HG03064 (cell line): ENCODE measurements around the gene RAD18.

Experiments
- ATAC-seq: cut with Tn5 transposase; IDR thresholded peaks from one replicate; pipeline ENCODE4 v1.9.1; 2021; ENCODE audit warnings: low read depth; ENCODE audit not compliant: unreplicated experiment

Gene RAD18

DNA sequence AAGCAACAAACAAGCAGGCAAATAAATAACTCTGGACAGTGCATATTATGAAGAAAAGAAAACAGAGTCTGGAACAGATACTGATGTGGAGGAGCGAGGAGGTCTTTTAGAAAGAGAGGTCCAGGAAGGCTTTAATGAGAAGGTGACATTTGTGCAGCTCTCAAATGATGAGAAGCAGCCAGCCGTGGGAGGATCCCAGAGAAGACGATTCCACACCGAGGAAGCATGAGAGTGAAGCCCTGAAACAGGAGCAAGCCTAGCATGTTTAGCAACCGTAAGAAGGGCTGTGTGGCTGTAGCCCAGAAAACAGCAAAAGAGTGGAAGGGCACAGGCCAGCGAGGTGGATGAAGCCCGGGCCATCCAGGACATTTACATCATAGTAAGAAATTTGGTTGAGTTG, 93.1 kb downstream of the RAD18 start:
- no peak for ATAC-seq

DNA sequence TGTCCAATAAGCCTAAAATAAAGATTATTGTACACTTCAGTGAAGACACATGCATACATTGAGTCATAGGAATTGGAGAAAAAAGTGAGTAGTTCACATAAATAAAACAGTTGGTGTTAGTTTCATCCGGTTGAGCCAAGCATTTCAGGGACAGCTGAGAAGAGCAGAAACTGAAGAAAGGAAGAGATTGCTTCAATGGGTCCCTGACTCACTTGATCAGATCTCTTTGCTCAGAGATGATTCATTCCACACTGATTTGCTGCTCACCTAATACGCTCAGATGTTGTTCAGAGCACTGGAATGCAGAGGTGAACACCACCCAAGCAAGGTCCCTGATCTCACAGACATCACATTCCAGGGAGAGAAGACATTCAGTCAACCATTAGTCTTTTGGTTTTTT, 93.7 kb downstream of the RAD18 start:
- ATAC-seq, result no peak

DNA sequence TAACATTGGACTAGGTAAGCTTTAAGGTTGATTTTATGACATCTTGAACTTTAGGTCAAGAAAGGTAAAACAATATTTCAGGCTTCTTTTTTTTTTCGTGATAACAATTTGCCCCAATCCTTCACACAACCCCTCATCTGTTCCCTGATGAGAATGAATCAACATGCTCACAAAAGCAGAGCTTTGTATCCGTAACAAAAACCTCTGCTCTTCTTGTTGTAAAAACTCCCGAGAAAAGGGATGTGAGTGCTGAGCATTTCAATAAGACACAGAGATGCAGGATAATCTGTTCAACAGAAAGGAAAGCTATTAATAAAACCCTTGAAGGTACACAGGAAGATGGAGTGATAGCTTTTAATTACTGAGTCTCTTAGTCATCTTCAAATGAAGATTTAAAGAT, 94.3 kb downstream of the RAD18 start:
- no peak for ATAC-seq

DNA sequence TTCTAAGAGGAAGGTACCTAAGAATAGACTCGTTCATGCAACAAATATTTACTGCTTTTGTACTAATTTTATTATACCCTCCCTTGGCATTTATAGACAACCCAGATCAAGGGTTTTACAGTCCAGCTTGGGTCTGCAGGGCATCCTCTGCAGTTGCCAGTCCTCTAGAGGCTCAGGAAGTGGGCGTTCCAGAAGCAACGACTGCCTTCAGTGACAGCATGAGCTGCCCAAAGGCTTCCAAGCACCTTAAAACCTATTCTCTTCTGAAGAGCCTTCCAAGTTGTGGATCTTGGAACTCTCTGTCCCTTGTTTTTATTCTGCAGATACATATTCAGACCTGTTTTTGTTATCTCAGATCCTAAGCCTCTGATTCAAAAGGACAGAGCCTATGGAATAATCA, 95.6 kb downstream of the RAD18 start:
- ATAC-seq, result no peak

DNA sequence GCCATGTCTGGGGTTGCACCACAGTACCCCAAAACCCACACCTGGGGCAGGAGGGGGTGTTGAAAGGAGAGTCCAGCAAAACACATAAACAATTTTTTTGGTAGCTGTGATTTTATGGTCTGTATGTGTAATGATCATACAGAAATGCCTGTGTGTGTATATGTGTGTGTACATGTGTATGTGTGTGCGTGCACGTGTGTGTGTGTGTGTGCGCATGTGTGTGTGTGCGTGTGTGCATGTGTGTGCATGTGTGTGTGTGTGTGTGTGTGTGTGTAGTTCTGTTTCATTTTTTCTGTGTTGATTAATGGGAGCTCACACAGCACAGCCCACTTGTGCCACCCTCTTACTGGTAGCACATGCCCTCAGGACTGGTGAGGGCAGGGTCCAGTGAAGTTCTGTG, 97.6 kb downstream of the RAD18 start:
- ATAC-seq, result no peak

DNA sequence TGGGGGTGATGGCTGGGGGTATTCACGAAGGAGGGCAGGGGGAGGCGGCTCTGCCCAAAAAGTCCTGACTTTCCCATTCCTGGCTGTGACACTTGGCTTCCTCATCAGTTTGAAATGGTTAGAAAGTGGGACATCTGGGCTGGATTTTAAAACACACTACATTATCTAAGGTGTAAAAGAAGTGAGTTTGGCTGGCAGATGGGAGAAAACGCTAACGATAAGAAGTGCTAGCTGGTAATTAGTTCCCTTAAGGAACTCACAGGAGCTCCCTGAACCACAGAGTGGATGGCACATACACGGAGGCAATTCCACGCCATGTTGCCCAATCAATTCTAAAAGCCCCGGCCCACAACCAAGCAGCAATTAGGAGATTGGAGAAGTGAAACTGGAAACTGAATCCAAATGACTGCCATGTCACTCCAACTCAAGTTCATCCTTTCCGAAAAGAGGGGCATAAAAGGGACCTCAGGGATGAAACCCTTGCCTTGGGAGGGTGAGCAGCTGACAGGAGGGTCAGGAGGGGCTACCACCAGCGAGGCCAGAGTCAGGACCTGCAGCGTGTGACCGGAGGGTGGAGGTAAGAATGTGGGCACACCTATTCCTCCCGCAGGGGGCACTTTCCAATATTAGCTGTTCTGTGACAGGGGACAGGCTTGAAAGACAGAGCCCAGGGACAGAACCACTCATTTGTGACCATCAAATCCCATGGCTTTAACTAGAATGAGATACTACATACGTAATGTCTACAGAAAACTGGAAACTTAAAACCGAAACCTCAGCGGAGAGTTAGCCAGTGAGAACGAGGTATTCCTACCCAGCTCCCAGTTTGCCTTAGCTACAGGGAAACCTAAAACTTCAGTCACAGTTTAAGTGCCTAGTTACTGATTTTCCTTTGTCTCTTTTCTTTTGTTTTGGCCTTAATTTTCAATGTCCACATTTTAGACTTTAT, 98.6 kb downstream of the RAD18 start:
- no peak for ATAC-seq

DNA sequence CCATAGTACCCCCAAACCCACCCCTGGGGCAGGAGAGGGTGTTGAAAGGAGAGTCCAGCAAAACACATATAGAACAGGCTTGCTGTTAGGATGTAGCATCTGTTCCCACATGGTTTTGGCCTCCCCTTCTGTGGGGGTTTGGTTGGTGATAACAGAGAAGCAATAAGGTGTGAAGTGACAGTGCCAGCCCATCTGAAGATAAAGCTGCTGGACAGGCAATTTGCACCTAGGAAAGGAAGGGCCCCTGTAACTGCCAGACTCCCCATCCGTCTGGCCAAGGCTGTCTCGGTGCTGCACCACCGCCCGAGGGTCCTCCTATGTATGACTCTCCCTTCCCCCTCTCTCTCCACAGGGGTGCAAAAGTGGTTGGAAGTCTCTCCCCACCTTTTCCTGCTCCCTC, 99.4 kb downstream of the RAD18 start:
- no peak for ATAC-seq

DNA sequence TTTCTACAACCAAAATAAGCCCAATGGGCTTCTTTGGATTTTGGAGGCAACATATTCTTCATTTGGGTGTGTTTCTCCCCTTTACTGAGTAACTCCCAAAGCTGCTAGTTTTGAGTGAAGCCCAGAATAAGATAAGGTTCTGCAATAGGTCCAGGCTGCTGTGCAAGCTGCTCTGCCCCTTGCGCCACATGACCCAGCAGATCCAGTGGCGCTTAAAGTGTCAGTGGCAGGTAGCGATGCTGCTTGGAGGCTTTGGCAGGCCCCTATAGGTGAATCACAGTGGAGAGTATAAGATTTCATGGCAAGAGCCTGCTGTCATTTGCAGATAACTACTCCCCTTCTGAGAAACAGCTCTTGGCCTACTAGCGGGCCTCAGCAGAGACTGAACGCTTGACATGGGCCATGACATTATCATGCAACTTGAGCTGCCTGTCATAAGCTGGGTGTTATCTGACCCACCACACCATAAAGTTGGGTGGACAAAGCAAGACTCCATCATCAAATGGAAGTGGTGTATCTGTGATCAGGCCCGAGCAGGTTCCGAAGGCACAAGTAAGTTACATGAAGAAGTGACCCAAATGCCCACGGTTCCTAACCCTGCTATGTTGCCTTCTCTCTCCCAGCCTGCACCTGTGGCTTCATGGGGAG, 105.4 kb downstream of the RAD18 start:
- ATAC-seq, result no peak

DNA sequence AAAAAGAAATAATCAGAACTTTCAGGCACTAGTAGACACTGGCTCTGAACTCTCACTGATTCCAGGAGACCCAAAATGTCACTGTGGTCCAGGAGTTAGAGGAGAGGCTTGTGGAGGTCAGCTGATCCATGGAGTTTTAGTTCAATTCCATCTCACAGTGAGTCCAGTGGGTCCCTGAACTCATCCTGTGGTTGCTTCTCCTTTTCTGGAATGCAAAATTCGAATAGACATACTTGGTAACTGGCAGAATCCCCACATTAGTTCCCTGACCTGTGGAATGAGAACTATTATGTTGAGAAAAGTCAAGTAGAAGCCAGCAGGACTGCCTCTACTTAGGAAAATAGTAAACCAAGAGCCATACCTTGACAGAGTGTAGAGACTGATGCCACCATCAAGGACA, 106.6 kb downstream of the RAD18 start:
- no peak for ATAC-seq

DNA sequence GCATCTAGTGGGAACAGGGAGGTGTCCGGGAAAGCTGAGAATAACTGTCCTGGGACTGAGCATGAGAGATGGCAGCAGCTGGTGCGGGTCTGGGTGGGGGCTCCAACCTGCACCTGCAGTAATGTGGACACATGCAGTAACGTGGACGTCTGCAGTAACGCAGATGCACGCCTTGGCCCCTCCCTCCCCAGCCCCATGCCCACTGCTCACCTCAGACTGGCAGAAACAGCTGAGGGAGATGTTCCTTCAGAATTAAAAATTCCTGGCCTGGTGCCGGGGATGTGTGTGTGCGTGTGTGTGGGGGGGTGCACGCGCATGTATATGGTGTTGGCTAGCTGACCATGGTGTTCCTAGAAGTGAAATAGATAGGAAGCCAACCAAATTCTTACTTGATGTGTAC, 107.2 kb downstream of the RAD18 start:
- no peak for ATAC-seq

DNA sequence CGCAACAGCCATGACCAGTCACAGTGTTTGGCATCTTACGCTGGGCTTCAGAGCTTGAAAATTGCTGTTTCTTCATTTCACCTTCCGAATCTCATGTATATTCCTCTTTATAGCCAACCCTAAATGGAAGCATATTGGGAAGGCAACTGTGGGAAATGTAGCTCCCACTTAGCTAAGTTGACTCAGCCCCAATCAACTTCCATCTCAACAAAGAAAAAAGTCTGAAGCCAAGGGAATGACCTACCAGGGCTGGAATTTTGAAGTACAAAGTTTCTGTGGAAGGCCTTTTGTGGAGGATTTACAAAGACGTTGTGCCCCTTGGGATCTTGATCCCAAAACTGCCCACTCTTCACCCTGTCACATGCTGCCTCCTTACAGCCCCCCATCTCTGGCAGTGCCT, 108.6 kb downstream of the RAD18 start:
- ATAC-seq, result no peak

DNA sequence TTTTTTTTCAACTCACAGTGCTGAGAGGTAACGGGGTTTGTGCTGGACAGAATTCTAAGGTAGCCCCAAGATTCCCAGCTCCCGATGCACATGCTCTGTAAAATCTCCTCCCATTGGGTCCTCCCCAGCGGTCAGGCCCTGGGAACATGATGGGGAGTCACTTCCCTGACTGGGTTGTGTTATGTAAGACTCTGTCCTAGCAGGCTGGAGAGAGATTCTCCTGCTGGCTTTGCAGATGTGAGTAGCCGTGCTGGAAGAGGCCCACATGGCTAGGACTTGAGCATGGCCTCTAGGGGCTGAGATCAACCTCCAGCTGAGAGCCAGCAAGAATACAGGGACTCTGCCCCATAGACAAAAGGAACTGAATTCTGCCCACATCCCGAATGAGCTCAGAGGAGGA, 110.2 kb downstream of the RAD18 start:
- no peak for ATAC-seq

DNA sequence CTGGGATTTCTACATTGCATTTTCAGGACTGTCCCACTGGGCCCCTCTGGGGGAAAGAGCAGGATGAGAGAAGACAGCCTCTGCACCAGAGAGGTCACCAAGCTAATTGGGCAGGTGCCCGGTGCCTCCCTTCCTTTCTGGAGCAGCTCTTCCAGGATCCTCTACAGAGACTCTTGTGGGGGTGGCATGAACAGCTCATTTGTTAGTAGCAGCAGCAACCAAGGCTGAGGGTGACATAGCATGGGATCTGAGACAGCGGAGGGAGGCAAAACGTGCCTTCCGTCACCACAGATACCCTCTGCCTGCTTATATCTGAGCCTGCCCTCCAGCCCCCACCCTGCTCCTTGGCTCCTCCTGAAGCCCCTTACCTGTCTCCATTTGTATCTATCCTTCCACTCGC, 110.8 kb downstream of the RAD18 start:
- no peak for ATAC-seq

DNA sequence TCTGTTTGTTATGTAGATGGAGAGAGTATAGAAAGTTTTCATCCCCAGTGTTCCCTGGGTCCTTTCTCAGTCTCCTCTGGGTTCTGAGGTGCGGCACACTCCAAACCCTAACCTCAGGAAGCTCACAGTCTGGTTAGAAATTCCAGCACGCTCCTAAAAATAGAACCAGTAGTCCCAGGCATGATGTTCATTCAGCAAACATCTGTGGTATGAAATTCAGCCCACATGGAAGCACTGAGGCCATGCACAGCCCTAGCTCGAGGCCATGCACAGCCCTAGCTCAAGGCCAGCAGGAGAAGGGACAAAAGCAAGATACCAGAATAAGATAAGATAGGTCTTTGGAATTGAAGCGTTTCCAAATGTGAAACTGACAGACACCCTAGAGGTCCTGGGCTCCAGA, 111.6 kb downstream of the RAD18 start:
- no peak for ATAC-seq

DNA sequence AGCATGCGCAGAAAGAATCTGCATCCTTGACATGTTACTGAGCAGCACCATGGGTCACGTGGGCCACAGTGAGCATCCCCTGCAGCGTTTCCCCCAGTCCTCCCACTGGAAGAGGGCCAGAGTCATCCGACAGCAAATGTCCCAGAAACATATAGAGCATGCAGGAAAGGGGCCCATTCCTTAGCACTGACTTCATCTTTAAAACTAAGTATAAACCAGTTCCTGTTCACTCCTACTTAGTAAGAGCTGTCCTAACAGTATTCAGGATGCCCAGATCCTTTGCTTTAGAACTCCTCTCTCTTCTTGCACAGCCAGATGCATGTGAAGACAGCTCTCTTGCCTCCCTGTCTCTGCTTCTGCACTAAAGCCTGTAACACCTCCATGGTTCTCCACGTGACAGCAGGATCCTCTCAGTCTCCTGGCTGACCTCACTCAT, 114.6 kb downstream of the RAD18 start:
- ATAC-seq, result no peak

DNA sequence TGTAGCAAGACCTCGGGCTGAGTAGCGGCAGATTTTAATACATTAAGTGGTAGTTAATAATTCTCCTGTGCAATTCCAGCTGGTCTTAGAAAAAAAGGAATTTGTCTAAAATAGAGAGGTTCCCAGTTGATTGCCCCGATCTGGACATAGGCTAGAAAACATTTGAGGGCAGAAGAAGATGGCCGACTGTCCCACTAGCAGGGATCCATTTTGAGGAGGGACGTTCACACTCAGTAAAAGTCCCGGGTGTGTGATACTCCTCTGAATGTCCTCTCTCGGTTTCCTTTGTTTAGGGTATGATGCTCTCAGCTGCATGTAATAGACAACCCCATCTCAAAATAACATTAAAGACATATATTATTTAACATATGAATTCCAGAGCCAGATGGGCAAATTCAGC, 116.0 kb downstream of the RAD18 start:
- ATAC-seq, result no peak

DNA sequence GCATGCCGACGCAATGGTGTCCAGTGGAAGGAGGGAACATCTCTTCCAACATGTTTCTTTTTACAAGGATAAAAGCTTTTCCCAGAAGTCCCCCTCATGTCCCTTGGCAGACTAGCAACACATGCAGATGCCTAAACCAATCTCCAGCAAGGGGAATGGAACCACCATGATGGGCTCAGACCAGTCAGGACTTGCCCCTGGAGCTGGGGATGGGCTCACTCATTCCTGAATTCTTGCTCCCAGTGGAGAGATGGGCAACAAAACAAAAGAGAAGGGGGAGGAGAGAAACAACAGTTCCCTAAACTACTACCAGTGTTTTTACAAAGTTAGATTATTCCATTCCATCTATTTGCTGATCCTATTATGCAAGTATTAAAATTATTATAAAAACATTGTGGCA, 117.1 kb downstream of the RAD18 start:
- ATAC-seq, result no peak

DNA sequence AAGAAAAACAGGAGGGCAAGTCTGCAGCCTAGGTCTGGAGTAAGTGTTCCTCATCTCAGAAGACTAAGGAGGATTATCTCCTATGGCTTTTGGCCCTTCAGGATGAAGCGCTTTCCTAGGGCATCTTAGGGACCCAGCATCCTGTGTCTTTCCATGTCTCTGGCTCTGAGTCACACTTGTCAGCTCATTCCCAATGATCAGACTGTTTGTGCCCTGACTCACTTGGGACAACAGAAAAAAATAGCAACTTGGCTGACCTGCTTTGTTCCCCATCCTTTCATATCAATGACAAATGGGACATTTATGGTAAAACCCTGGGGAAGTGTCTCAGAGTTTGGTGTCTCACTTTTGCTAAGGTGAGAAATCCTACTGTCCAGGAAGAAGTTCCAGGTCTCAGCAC, 117.6 kb downstream of the RAD18 start:
- no peak for ATAC-seq

DNA sequence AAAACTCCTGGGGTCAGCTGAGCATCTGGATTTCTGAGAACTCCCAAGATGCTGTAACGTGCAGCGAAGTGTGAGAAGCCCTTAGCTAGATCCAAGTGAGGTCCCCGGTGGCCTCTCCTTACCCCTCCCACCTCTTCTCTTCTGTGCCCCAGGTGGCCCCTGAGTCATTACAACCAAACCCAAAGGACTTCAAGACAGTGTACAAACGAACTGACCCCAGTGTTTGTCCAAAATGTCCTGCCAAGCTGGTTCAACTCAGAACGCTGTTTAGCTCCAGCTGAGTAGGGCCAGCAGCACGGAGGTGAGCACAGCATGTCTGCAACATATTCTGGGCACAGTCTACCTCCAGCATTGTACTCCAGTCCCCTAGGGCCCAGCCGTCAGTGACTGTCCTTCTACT, 119.9 kb downstream of the RAD18 start:
- no peak for ATAC-seq

DNA sequence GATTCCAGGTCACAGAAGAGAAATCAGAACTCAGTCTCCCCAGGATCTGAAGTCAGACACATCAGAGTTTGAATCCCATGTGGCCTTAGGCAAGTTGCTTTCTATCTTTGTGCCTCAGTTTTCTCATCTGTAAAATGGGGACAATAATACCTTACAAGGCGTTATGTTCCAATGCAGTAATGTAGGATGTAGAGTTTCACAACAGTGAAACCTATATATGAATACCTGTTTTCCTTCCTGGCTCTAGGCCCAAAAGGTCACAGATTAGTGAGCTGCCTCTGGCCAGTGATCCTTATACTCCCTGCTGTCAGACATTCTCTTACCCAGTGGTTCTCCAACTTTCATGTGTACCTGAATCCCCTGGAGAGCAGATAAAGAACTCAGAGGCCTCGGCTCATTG, 121.0 kb downstream of the RAD18 start:
- ATAC-seq, result no peak

DNA sequence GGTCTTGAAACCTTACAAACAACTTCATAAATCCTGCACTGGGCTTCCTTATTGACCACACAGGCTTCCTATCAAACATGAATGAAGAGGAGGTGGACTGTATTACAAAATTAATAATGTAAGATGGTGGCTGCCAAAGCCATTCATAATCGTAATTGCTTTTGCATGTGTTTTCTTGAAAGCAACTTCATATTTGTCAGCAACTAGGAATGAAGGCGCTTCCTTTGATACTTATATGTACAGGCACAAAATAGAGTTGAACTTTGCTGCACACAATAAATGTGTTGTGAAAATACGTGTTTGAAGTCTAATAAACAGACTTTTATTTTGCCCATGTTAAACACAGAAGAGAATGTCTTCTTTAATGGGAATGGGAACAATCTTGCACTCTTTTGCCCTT, 121.8 kb downstream of the RAD18 start:
- ATAC-seq, result no peak

DNA sequence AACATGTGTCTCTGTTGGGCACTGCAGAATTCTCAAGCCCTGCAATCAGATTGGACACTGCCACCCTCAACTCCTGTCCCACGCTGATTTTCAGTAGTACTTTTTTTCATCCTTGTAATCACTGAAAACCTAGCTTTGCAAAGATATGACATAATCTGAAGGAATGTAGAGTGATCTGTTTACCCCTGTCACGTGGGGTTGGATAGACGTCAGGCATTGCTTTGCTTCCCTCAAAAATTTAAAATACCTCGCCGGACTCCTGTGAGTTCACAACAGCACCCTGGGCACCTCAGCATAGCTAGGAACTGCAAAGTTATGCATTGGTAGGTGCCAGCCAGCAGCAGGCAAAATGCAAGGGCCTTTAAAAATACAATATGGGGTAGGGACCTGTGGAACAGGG, 122.7 kb downstream of the RAD18 start:
- ATAC-seq, result no peak
